ENCODE data around the gene BOC.

BOC gene

DNA sequence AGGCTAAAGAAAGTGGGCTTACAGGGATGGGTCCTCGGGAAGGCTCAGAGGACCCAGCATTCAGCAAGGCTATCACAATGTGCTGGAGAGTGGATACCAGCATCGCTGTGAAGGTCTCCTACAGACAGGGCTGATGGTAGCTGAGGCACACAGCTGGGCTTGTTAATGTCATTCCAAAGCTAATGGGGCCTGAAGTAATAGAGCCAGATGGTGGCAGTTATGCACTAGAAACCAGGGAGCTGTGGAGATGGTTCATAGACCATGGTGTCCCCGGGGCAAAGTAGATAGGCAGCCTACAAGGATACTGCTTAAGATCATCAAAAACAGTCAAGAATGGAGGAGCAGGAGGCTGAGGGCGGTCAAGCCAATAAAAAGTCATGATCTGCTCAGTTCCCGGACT lies 24.8 kb upstream of the BOC start:
- no peak for DNase-seq

DNA sequence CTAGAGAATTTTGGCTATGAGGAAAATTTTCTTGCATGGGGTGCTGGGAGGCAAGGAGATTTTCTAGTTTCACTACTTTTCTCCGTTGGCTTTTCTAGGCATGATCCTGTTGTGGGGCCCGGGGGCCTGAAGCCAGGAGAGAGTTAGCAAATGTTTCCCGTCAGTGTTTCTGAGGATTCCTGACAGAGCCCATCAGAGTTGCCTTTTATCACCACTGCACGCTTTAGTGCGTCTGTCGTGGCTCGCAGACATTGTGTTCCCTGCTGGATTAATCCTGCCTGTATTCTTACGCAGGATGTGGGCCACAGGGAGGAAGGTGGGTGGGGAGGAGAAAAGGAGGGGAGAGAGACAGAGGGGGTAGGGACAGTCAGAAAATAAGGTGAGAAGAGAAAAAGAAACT lies 18.1 kb upstream of the BOC start:
- no peak for DNase-seq

DNA sequence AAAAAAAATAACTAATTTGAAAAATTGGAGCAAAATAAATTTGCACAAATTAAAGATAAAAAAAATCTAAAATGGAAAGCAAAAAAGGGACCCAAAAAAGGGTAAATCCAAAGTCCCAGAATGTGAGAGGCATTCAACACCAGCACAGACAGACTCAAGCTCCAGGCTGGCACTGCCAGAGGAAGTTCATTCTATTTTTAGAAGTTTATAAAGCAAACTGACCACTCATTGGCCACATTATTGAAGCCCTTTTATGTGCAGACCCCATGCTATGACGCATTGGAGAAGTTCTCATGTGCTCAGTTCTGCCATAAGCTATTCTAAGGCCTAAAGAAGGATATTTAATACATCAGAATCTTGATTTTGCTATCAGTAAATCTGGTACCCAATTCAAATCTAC lies 17.6 kb upstream of the BOC start:
- no peak for DNase-seq

DNA sequence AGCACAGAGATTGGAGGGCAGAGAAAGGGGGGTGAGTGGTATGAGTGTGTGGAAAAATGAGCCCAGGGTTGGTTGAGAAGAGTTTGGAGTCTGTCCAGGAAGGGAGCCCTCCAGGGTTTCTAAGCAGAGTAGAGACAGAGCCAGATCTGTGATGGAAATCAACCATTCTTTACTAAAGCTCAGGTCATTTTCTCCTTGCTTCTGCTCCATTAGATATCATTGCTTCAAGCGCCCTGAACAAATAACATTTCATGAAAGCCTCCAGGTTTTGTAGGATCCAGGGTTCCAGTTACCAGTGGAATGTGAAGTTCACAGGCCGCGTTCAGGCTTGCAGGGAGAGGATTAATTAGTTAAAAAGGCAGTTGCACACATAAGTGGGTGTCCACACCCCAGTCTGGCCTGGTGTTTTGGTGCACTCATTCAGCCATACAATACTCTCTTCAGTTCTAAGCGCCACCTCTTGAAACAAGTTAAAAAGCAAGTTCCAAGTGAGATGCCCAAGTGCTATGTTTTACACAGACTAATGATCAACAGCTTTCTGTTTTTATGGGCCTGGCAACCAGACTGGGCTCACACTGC lies 16.4 kb upstream of the BOC start:
- DNase-seq: no peak

DNA sequence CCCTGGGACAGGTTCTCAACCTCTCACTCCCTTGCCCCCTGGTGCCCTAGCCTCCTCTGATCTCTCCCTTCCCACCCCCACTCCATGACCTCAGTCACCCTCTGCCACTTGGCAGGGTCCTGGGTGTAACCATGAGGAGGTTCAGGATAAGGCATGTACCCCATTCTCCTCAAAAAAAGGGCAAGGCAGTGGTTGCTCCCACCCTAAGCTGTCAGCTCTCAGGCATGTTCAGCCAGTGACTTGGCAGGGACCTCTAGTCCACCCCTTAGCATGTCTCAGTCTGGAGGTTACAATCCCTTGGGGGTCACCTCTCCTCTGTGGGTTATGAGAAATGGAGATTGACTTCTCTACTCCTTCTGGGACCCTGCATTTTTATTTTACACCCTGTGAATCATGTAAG lies 11.0 kb upstream of the BOC start:
- DNase-seq: no peak

DNA sequence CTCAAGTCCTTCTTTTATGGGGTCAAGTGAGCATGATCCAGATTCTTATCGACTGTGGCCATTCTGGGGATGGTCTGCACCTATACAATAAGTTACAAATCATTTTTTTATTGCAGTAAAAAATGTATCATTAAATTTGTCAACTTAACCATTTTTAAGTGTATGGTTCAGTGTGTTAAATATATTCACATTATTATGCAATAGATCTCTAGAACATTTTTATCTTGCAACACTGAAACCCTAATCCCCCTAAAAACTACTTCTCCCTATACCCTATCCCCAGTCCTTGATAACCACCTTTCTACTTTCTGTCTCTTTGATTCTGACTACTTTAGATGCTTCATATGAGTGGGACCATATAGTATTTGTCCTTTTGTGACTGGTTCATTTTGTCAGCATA lies 10.4 kb upstream of the BOC start:
- no peak for DNase-seq

DNA sequence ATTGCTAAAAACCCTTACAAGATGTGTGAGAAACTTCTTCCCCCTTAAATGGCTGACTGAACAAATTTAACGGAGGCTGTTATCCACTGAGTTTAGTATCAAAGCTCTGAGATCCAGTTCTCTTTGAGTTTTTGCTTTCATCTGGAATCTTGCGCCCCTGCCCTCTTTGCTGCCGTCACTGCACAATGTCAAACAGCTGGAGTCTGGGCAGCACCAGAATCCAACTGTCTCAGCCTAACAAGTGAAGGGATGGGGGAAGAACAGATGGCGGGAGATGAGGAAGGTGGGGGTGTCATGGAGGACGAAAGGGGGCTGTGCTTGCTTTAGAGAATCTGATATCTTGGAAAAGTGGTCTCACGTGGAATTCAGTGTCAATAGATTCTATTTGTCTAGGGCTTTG lies 7.0 kb upstream of the BOC start:
- DNase-seq: no peak

DNA sequence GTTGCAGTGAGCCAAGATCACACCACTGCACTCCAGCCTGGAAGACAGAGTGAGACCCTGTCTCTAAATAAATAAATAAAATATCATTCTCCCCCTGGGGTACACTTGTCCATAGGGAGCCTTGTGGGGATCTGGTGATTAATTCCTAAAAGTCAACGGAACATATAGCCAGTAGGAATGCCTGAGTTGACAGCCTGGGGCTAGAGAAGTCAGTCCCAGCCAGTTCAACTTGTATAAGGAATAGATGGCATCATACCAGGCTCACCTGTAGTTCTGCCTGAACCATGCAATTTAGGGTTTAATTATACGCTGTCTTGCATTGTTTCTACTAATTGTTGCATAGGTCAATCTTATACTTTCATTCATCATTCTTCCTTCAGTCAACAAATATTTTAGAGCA lies 5.9 kb upstream of the BOC start:
- DNase-seq: no peak

DNA sequence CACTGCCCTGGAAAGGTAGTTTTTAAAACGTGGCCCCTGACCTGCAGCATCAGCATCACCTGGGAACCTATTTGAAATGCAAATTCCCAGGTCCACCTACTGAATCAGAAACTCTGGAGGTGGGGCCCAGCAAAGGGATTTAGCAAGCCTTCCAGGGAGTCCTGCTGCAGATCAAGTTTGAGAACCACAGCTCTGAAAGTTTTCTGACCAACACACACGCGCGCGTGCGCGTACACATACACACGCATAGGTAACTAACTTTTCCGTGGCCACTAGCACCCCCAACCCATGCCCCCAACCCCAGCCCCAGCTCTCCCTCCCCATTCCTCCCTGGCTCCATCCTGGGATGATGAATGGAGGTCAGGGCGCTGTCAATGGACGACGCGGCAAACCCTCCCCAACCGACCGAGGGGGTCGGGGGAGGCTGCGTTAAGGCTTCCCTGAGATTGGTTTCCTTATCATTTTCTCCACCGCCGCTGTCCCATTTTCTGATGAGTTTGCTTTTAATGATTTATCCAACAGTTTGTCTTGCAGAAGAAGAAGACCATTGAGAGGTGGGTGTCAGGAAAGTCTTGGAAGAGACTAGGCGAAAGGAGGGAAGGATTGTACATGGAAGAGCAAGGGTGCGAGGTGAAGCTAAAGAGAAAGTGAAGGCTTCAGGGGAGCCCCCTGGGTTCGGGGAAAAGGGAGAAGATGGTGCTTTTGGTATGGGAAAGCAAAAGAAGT lies 590 bp upstream of the BOC start:
- DNase-seq: no peak

DNA sequence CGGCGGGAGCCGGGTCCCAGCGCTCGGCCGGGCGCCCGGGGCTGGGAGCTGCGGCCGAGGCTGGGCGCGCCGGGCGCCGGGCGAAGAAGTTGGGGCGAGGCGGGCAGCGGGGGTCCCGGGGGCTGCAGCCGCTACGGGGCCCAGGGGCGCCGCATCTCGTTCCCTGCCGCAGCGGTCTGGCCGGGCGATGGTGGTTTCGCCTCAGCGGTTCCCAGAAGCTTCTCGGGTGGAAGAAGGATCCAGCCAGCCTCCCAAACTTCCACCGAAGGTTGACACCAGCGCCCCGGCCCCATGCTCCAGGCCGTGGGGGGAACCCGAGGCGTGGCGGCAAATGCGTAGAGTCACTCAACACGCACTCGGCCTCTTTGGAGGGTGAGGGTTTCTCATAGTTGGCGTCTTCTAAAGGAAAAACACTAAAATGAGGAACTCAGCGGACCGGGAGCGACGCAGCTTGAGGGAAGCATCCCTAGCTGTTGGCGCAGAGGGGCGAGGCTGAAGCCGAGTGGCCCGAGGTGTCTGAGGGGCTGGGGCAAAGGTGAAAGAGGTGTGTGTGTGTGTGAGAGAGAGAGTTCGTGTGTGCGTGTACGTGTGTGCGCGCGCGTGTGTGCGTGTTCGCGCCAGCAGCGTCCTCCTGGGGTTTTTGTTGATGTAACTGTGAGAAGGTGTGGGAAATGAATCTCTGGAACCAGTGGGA lies 940 bp downstream of the BOC start:
- DNase-seq: no peak

DNA sequence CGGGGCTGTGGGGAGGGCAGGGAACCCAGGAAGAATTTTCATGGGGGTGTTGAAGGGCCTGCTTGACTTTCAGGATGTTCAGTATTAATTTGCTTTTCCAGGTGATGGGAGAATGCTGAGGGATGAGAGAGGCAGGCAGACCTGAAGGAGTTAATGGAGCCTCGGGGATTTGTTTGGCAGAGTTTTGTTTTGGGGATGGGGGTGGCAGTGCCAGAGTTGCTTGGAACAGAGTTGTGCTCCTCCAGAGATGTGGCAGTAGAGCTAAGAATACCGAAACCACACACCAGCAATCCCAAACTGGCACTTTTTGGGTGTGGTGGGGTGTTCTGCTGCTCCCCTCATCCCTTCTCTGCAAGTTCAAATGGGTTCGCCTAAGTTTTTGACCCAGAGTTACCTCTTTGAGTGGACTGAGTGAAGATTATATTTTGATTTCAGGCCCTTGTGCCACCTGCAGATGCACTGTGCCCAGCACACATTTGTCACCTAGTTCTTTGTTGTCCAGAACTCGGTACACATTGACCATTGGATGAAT lies 1.6 kb downstream of the BOC start:
- no peak for DNase-seq

DNA sequence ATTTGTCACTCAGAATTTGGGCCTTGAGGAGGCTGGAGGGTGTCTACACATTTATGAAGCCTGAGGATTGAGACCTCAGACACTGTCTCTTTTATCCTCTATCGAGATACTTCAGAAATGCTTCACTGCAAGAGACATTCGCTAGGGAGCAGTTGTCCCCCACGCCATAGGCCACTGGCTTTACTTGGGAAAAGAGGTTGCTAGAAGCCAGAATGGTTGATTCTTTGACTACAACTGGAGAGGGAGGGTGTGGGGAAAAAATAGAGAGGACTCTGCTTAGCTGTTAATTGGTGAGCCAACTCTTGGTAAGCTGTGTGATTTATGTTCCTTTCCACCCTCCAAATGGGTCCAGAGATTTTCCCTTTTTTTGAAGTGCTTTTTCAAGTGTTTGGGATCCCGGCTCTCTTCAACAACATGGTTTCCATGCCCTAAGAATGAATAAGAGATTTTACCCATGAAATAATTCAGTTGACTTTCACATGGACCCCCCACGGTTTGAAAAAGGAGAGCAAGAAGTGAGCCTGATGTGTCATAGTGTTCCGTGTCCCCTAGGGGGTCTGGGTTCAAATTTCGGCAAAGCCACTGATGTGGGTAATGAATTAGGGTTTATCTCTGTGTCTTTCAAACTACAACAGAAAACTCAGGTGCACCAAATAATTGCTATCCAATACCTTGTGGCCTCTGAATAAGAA lies 2.7 kb downstream of the BOC start:
- DNase-seq: no peak

DNA sequence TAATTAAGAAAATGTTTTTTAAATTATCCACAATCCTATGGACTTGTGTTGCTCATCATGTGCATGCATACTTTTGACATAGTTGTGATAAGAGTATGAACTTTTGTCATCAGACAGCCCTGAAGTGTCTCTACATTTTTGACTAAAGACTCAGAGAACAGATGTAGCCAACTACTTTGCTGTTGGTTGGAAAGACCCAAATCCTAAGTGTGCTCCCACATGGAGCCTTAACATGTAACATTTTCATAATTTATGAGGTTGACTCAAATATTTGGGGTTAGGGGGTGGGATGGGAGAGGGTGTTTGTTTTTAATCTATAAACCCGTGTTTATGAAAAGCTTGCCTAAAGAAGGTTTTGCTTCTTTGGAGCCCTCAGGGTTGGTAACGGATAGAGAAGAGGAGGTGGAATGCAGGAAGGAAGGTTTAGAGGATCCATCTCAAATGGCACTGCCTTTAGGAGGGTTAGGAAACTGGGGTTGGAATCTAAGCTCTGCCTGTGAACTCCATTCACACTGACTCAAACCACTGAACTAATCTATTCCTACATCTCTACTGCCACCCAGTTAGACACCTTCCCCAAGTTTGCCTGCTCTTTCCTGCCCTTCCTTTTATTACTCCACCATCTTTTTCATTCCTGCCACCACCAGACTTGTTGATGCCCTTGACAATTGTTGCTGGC lies 3.7 kb downstream of the BOC start:
- DNase-seq: no peak

DNA sequence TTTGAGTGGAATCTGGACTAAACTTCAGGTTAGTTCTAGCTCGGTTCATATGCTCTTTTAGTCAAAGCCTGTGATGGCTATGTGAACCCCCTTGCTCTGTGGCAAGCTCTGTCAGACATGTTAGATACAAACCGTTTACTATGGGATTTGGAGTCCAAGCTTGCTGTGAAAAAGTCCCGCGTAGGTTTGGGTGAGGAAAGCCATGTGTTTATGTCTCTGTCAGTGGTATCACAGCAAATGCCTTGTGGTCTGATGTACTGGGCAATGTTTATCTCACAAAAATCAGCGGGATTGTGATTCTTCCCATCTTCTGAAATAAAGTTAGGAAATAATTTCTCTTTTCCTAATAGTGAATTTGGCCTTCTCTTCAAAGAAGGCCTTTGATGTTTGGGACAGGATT lies 5.0 kb downstream of the BOC start:
- DNase-seq: no peak

DNA sequence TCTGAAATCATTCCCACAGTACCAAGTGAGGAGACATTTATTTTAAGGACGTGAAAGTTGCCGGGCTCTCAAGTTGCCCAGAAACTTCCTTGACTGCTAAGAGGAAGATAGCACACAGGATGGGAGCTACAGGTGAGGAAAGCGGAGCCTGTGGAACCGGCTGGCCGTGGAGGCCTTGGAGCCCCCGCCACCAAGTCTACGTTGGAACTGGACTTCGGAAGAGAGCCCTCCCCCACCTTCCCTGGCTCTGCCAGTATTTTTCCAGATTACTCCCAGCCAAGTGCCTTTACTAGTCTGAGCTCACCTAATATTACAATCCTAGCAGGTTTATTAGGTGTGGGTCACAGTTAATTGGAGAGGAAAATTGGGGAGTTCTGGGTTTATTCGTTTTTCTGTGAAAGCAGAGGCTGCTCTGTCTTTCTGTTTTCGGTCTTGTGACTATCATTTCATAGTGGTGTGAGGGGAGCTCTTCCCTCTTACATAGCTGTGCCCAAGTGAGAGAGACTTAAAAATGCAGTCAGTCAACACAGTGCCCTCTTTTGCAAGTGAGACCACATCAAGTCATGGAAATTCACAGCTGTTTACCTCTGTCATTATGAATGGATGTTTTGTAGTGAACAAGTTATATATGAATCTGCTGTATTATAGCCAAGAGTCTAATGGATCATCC lies 6.8 kb downstream of the BOC start:
- DNase-seq: no peak

DNA sequence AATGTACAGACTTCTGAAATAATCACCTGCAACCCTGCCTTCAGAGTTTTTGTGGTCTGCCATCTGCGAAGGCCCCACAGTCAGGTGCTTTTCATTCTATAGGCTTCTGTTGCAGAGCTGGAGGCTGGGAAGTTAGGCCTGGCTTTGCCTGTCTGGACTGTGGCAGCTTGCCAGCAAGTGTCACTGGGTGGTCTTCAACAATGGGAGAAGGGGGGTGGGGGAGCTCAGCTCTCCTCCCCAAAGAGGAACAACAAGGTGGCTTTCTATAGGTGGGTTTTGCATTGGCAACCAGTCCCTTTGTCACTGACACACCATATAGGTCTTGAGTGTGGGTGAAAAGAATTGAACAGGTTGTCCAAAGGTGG lies 7.3 kb downstream of the BOC start:
- DNase-seq: no peak

DNA sequence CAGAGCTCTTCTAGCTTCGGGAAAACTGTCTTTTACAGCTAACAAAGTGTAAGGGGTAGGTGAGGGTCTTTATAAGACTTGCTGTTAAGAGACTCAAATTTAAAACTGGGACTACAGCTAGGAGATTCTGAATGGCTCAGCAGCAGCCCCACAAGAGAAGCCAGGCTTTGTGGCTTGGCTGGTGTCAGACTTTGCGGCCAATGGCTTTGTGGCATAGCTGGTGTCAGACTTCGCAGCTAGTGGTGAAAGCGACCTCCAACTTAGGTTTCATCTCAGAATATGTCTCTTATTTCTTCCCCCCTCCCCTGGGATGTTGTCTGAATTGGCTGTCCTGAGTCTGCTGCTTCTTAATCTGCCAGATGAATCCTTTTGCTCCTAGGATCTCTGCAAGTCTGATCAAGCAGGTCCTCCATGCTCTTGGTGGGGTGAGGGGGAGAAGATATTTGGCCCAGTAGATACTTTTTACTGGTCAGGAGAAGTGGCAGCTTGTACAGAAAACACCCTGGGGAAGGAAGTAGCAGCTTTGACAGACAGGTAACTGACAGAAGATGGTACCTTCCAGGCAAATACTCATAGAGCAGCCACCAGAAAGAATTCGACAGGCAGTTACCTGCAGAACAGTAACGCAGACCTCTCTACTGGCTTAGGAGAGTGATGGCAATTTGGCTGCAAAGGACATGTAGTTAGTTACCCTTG lies 8.4 kb downstream of the BOC start:
- DNase-seq: no peak

DNA sequence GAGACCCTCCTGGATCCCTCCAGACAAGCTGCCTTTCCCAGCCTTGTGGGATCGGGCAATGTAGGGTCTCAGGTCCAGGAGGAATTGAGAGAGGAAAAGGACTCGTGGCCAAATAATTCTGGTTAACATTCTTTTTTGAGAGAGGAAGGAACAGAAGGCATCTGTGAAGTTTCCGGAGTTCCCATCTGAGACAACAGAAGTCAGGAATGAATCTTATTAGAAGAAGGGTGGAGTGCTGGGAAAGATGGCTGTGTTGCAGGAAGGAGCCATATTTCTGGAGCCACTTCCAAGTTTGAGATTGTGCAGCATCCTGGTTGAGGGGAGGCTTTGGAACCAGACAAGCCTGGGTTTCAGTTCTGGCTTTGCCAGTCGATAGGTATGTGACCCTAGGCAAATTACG lies 9.4 kb downstream of the BOC start:
- no peak for DNase-seq

DNA sequence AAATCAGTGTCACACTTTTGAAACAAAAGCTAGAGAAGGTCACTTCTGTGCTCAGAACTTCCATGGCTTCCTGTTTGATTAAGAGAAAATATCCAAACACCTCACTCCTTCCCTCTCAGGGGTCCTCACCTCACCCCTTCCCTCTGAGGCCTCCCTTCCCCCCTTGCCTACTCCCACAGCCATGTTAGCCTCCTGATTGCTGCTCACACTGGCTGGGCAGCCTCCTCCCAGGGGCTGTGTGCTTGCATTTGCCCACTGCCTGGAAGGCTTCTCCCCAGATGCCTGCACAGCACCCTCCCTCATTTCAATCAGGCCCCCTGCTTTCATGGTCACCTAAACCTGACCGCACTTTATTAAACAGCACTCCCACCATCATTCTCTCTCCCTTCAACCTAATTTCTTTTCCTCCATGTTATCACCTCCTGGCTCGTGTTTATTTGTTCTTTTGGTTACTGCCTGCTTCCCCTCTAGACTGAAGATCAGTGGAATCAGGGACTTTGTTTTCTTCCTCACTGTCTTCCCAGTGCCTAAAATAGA lies 10.4 kb downstream of the BOC start:
- DNase-seq: no peak

DNA sequence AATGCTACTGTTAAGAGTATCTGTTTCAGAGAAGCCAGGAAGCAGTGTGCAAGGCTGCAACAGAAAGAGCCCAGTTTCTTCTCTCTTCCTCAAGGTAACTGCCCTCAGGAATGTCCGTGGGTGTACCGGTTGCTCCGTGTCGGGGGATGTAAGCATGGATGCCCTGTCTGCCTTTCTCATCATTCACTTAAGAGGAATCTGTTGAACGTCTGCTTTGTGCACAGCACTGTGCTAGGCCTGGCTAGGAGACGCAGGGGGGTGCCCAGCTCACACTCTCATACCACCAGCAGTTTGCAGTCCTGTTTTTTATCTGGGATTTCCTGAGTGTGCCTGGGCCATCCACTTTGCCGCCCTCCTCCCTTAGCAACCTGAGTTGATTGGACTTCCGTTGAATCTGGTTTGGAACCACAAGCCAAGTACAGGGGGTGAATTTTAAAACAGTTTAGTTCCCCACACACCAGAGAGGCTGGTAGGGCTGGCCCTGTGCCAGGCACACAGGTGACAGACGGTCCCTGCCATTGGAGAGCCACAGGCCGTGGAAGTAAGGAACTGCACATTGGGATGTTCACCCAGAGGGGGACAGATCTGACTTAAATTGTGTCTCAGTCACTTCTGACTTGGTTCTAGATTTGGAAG lies 11.2 kb downstream of the BOC start:
- DNase-seq: no peak
